Endothelial cell of umbilical vein (primary cell): ENCODE measurements around the gene USHBP1.
A peak's percentile ranks its signal among the peaks of the same experiment; 100 is the strongest.

Experiments used
- EZH2 ChIP-seq: IDR thresholded peaks from 2 replicates; pipeline ENCODE4 v1.6.1; 2012; ENCODE audit warnings: borderline replicate concordance, low read depth, mild to moderate bottlenecking, moderate library complexity, low read length, inconsistent platforms; ENCODE audit not compliant: severe bottlenecking
- FOS ChIP-seq: IDR thresholded peaks from 2 replicates; pipeline ENCODE4 v1.6.1; 2011; ENCODE audit warnings: mild to moderate bottlenecking, low read length, moderate library complexity, borderline replicate concordance; ENCODE audit not compliant: insufficient read depth
- GATA2 ChIP-seq: IDR thresholded peaks from 2 replicates; pipeline ENCODE4 v1.7.0; 2011; ENCODE audit warnings: low read depth, mild to moderate bottlenecking, moderate library complexity, mixed read lengths, low read length; ENCODE audit not compliant: insufficient read length, insufficient read depth
- JUN ChIP-seq: IDR thresholded peaks from 2 replicates; pipeline ENCODE4 v1.6.1; 2011; ENCODE audit warnings: borderline replicate concordance, low read depth; ENCODE audit not compliant: insufficient read length, insufficient read depth
- MAX ChIP-seq: IDR thresholded peaks from 2 replicates; pipeline ENCODE4 v1.6.1; 2011; ENCODE audit not compliant: insufficient read depth, insufficient read length
- MYC ChIP-seq: IDR thresholded peaks from one replicate; pipeline ENCODE4 v1.6.1; 2011; ENCODE audit warnings: mild to moderate bottlenecking, low read depth, low read length
- POLR2A ChIP-seq: IDR thresholded peaks from 2 replicates; pipeline ENCODE4 v1.6.1; 2012; ENCODE audit warnings: low read depth, mild to moderate bottlenecking, control low read depth, low read length
- POLR2AphosphoS5 ChIP-seq: IDR thresholded peaks from 2 replicates; pipeline ENCODE4 v1.6.1; 2012; ENCODE audit warnings: low read depth, mild to moderate bottlenecking, control low read depth, low read length, moderate library complexity; ENCODE audit not compliant: insufficient read depth
- TF ChIP-seq, protein P1 (sequence below), 2 donors: IDR thresholded peaks; 1 replicate in 1 of 2; 2 replicates in 1 of 2; pipeline ENCODE4 v1.5.1; 2011; ENCODE audit warnings: low read length in 2 of 2, mild to moderate bottlenecking in 2 of 2, moderate library complexity in 2 of 2, control low read depth in 1 of 2, inconsistent platforms in 1 of 2, low read depth in 1 of 2; ENCODE audit not compliant: insufficient read depth in 1 of 2; ENCODE audit errors: extremely low read depth in 1 of 2

GRCh38 chr19:17296273-17296672 lies 31.7 kb upstream of the USHBP1 start:
- no peak for TF ChIP-seq POLR2A
- TF ChIP-seq, protein P1, sequence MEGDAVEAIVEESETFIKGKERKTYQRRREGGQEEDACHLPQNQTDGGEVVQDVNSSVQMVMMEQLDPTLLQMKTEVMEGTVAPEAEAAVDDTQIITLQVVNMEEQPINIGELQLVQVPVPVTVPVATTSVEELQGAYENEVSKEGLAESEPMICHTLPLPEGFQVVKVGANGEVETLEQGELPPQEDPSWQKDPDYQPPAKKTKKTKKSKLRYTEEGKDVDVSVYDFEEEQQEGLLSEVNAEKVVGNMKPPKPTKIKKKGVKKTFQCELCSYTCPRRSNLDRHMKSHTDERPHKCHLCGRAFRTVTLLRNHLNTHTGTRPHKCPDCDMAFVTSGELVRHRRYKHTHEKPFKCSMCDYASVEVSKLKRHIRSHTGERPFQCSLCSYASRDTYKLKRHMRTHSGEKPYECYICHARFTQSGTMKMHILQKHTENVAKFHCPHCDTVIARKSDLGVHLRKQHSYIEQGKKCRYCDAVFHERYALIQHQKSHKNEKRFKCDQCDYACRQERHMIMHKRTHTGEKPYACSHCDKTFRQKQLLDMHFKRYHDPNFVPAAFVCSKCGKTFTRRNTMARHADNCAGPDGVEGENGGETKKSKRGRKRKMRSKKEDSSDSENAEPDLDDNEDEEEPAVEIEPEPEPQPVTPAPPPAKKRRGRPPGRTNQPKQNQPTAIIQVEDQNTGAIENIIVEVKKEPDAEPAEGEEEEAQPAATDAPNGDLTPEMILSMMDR (IDR thresholded peaks at IDR 0.05; ENCODE audit: extremely low read depth in 1 of 2, insufficient read depth in 1 of 2, low read depth in 1 of 2, low read length in 2 of 2): no peak
- no peak for TF ChIP-seq MAX
- peak; percentile 31 for TF ChIP-seq POLR2AphosphoS5
- TF ChIP-seq EZH2: no peak
- peak; percentile 62 for TF ChIP-seq FOS
- peak; percentile 33 for TF ChIP-seq JUN
- no peak for TF ChIP-seq MYC
- TF ChIP-seq GATA2: peak; percentile 70
